Stimulated activated CD8-positive, alpha-beta memory T cell treated with anti-CD3 and anti-CD28 coated beads, Interleukin-15, amount 100 ng/mL, for 24 hours (primary cell): Measurements from ENCODE around the gene KRT39.
"Not testable (repeated sequence)": the region's sequence is repeated elsewhere in the genome, so short reads cannot be mapped to it uniquely, and the experiment has no call there.

Experiments
- DNase-seq: peaks from one replicate; pipeline ENCODE4 v3.0.0-alpha.2; 2020; ENCODE audit warnings: low read depth

KRT39 gene

DNA sequence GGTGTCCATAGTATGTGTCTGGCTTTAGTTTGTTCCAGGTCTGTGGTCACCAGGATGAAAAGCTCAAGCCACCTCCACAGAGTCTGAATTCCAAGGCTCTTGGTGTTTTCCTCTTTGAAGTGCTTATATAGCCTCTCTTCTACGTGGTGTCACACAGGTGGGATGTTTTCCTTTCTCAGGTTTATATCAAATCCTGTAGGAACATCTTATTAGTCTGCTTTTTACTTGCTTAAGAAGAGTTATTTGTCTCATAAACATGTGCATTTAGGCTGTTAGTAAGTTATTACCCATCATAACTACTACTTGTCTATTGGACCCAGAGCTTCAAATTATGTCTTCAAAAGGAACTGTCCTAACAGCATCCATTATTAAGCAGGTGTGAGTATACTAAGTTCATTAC is at the start of gene KRT39:
KRT39 (minus strand) TSS at position 101 of the 400 bp plus-strand sequence; CDS start at position 9, 92 bp downstream.
- DNase-seq: no peak

- DNase-seq: no peak
Observed at GRCh38 chr17:41015454-41015853, 48.7 kb upstream of the KRT39 start.

DNA sequence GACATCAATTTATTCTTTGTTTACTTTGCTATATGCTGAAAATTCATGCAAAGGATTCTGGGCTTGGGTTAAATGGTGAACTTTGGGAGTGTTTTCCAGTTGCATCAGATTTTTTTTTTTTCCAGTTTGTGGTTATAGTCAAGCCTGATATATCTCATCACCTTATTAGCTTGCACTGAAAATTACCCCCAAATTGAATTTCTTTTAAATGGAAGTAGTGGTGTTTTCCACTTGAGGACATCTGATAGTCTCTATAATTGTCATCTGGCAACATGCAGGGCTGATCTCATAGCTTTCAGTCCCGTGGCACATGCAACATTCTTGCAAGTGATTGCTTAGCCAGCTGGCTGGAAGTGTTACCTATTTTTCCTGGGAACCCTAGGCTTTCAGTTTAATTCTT is 46.9 kb upstream of the KRT39 start:
- no peak for DNase-seq

GRCh38 chr17:41013181-41013580 is 46.4 kb upstream of the KRT39 start:
- DNase-seq: no peak

GRCh38 chr17:41012326-41013120 is 45.8 kb upstream of the KRT39 start:
- DNase-seq: no peak

- DNase-seq: no peak
Observed at GRCh38 chr17:41010441-41010840, 43.7 kb upstream of the KRT39 start.

DNA sequence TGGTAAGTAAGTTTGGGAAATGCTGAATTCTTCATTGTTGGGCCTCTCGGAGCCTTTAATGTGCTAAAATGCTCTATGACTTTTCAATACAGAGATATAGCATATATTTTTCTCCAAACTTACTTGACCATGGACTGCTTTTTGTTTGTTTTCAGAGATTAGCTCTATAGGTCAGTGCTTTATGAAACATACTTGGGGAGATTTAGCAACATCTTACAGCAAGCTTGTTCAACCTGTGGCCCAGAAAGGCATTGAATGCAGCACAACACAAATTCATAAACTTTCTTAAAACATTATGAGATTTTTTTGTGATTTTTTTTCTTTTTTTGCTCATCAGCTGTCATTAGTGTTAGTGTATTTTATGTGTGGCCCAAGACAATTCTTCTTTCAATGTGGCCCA is 43.2 kb upstream of the KRT39 start:
- DNase-seq: no peak

DNA sequence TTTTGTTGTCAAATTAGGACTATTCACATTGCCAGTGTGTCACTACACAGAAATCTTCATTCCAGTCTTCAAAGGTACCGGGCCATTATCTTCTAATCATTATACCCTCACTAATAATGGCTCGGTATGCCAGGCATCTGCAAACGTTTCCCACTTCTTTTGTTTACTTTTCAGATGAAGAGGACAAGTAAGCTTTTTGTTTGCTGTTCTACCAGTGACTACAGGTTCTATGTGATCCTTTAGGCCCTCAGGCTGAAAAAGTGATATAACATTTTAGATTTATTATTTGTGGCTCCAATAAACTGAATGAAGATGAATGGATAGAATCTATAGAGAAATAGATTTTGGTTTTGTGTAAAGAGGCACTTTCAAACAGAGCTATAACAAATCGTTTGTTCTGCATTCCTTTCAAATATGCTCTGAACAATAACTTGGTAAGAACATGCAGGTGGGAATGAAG is 42.6 kb upstream of the KRT39 start:
- DNase-seq: no peak

- no peak for DNase-seq
Observed at GRCh38 chr17:41008811-41009210, 42.1 kb upstream of the KRT39 start, which contains the start of gene KRTAP3-1. KRTAP3-1 (minus strand) TSS chr17:41009128; CDS start chr17:41009074, 54 bp downstream.

GRCh38 chr17:41004397-41004796 is 37.6 kb upstream of the KRT39 start:
- no peak for DNase-seq

- DNase-seq: no peak
Observed at GRCh38 chr17:41003926-41004325, 37.2 kb upstream of the KRT39 start.

DNA sequence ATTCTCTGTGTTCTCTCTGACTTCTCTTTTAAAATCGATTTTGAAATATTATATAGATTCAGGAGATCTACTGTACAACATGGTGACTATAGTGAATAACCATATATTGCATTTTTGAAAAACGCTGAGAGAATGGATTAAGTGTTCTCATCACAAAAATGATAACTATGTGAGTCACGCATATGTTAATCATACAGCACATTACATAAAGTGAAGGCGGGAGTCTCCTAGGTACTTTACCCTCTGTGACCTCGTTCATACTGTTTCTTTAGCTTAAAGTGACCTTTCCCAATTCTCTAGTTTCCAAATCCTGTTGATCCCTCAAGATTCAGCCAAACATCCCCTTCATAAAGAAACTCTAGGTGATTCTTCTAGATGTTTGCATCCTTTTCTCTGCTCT is 36.1 kb upstream of the KRT39 start:
- no peak for DNase-seq

- DNase-seq: no peak
Observed at GRCh38 chr17:41001795-41002194, 35.0 kb upstream of the KRT39 start.

DNA sequence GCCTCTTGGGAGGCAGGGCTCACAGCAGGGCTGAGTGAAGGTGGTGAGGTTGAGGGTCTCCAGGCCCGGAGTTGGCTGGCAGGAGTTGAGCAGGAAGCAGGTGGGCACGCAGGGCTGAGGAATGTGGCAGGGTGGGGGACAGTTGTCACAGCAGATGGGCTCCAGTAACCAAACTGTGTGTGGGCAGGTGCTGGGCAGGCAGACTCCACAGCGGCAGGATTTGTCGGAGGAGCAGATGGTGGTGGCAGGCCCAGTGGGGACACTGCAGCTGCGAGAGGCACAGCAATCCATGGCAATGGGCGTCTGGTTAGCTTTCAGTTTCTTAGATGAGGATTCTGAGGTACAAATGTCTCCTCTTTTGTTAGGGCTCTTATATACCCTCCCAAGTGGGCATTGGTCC is 32.8 kb upstream of the KRT39 start, which contains the start of gene KRTAP3-2:
KRTAP3-2 (minus strand) TSS at position 344 of the 400 bp plus-strand sequence; CDS start at position 291, 53 bp downstream.
- DNase-seq: not testable (repeated sequence)

DNA sequence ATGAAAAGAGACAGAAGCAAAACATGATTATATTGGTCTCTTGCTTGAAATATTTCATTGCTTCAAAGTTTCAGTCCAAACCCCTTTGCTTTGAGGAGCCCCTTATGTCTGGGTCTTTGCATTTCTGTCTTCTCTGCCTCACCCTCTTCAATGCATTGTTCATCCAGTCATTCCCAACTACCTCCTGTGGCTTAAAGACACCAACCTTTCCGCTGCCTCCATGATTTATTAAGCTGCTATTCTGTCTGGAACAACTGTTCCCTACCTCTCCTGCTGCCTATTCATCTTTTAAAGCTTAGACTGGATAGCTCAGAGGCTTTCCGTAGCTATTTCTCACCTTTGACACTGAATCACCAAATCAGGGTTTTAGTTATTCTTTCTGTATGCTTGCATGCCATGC is 30.6 kb upstream of the KRT39 start:
- DNase-seq: no peak

- no peak for DNase-seq
Observed at GRCh38 chr17:40996829-40997228, 30.1 kb upstream of the KRT39 start.

DNA sequence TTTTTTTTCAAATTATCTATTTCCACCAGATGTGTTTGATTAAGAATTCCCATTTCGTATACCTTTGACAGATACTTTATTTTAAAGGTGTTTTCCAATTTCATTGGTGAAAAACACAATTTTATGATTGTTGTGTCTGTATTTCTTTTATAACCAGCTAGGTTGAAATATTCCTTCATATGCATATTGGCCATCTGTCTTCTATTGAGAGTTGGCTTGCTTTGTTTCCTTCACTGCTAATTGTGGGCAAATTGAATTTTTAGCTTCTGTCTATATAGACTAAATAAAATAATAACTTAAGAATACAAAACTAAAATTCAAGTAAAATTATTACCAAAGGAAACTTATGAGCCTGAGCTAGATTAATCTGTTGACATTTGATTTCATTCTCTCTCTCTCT is 28.4 kb upstream of the KRT39 start:
- no peak for DNase-seq

GRCh38 chr17:40993839-40994238 is 27.1 kb upstream of the KRT39 start, which contains the start of gene KRTAP3-3:
KRTAP3-3 (minus strand) TSS chr17:40994164; CDS start chr17:40994097, 67 bp downstream.
- DNase-seq: no peak

DNA sequence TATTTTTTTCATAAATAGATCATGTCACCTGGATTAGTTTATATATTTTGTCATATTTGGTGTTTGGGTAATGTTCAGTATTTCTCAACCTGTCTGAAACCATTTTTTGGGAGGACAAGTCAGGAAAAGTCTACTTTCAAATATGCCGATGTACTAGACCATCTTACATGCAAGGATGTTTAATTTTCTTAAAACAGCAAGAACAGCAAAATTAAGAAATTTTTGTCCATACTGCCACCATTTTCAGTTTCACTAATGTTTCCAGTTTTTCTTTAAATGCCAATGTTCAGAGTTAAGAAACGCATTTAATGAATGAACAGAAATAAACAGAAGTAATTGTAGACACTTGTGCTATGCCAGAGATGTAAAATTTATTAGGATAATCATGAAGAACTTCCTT is 26.3 kb upstream of the KRT39 start:
- DNase-seq: no peak

- no peak for DNase-seq
Observed at GRCh38 chr17:40992666-40993065, 25.9 kb upstream of the KRT39 start.

GRCh38 chr17:40986920-40987319 is 20.2 kb upstream of the KRT39 start:
- no peak for DNase-seq

DNA sequence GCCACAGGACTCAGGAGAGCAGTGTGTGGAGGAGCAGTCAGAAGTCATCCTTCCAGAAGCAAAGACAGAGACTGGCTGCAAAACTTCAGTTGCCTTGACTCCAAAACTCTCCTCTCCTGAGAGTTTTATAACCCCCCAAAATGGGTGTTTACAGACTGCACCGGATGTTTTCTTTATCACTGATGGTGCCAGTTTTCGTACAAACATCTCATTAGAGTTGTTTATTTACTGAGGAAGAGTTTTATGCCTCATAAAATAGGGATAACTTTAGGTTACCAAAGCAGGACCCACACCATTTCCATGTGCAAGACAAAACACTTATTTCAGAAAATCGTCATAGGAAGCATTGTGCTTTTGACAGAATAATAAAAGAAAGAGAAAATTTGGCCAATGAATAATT is 17.5 kb upstream of the KRT39 start, which contains the start of gene KRT40:
KRT40 (minus strand) TSS at position 101 of the 400 bp plus-strand sequence; CDS start at position 48, 53 bp downstream.
- DNase-seq: no peak

DNA sequence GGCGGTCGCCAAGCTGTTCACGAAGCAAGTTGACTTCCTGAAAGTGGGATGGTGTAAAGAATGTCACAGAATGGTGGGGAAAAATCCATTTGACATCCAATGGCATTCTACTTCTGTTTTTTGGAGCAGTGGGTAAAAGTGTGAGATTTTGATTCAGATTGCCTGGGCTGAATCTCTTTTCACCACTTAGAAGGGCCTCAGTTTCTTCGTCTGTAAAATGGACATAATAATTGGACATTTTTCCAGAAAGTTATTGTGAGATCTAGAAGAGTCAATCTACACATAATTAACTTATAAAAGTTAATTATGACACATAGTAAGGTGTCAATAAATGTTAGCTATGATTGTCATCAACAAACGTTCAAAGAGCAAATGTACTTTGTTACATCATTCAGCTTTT is 14.4 kb upstream of the KRT39 start:
- DNase-seq: no peak

GRCh38 chr17:40980596-40980995 is 13.8 kb upstream of the KRT39 start:
- no peak for DNase-seq
